ENCODE results near the gene WBP2NL.
A peak's percentile ranks its signal among the peaks of the same experiment; 100 is the strongest.
"Not testable (repeated sequence)": the region's sequence is repeated elsewhere in the genome, so short reads cannot be mapped to it uniquely, and the experiment has no call there.

WBP2NL gene

GRCh38 chr22:41998361-41999261 lies at the start of gene WBP2NL:
WBP2NL (plus strand) TSS chr22:41998788; CDS start chr22:41998819, 31 bp downstream.
- no peak for DNase-seq

GRCh38 chr22:41948928-41949296 lies 49.7 kb upstream of the WBP2NL start:
- not testable (repeated sequence) for DNase-seq

- DNase-seq: no peak
Observed at GRCh38 chr22:41949297-41949965, 49.2 kb upstream of the WBP2NL start.

- no peak for DNase-seq
Observed at GRCh38 chr22:41951898-41952474, 46.6 kb upstream of the WBP2NL start, which contains the start of gene SMIM45. SMIM45 (plus strand) TSS chr22:41952150.

GRCh38 chr22:41952713-41953112 lies 45.9 kb upstream of the WBP2NL start:
- DNase-seq: no peak

- no peak for DNase-seq
Observed at GRCh38 chr22:41957941-41958556, 40.5 kb upstream of the WBP2NL start.

GRCh38 chr22:41963453-41964111 lies 35.0 kb upstream of the WBP2NL start:
- DNase-seq: no peak

- DNase-seq: no peak
Observed at GRCh38 chr22:41964112-41964491, 34.5 kb upstream of the WBP2NL start.

GRCh38 chr22:41966225-41966606 lies 32.4 kb upstream of the WBP2NL start:
- DNase-seq: no peak

GRCh38 chr22:41966607-41967240 lies 31.9 kb upstream of the WBP2NL start:
- peak; percentile 9 to 60 for DNase-seq

GRCh38 chr22:41968601-41969000 lies 30.0 kb upstream of the WBP2NL start:
- no peak for DNase-seq

- DNase-seq: no peak
Observed at GRCh38 chr22:41969110-41969646, 29.4 kb upstream of the WBP2NL start, which contains the start of gene SEPTIN3. SEPTIN3 (plus strand) TSS chr22:41969443; CDS start chr22:41971493, 2,050 bp downstream.

- DNase-seq: no peak
Observed at GRCh38 chr22:41970601-41971000, 28.0 kb upstream of the WBP2NL start.

- DNase-seq: no peak
Observed at GRCh38 chr22:41971431-41971830, 27.2 kb upstream of the WBP2NL start.

- no peak for DNase-seq
Observed at GRCh38 chr22:41974691-41975290, 23.8 kb upstream of the WBP2NL start.

GRCh38 chr22:41975299-41976069 lies 23.1 kb upstream of the WBP2NL start:
- no peak for DNase-seq

- DNase-seq: peak in 1 of 2 experiments; percentile 53
Observed at GRCh38 chr22:41976070-41976901, 22.3 kb upstream of the WBP2NL start.

GRCh38 chr22:41976961-41977566 lies 21.5 kb upstream of the WBP2NL start:
- peak; percentile 19 to 52 for DNase-seq

GRCh38 chr22:41978732-41979131 lies 19.9 kb upstream of the WBP2NL start:
- DNase-seq: no peak

Data from NCI-H526 (cell line).